Panc1 (cell line): ENCODE measurements around the gene RCCD1. TPM values are rescaled to one million over a fixed set of nuclear protein-coding genes. Genes with fewer than 3 reads are reported as not detected.

Source experiments
- ATAC-seq: fragments of 200-7000 bp; cut with Tn5 transposase; 2 replicates; pipeline ENCODE4 v1.9.1; 2020; ENCODE audit warnings: mild to moderate bottlenecking, moderate library complexity
- BruUV-seq: library from RNA; stranded (reverse); fragments of 400-500 nt; replicated peaks from 2 replicates; lab custom pipeline; 2021; lab: Mats Ljungman, UMichigan
- CTCF ChIA-PET: fragments of 300-600 bp; sonication (Branson Sonifier 250); formaldehyde crosslinking; loops from one replicate; lab custom pipeline; 2022; ENCODE audit warnings: antibody characterized with exemption; lab: Charles Lee
- POLR2A ChIA-PET: fragments of 300-600 bp; sonication (Branson Sonifier 250); formaldehyde crosslinking; loops from one replicate; lab custom pipeline; 2022; ENCODE audit warnings: antibody characterized with exemption; lab: Charles Lee
- DNase-seq: peaks from one replicate; pipeline ENCODE4 v3.0.0-alpha.2; 2010; ENCODE audit warnings: low read depth, low spot score
- H3K27ac ChIP-seq: 2 replicates; pipeline ENCODE4 v1.5.1; 2011; ENCODE audit warnings: mild to moderate bottlenecking, low read length, inconsistent platforms
- H3K27me3 ChIP-seq: fragments of 200-500 bp; sonication (Bioruptor generic); 2 replicates; pipeline ENCODE4 v1.6.0; 2014; ENCODE audit warnings: low read length, inconsistent platforms; ENCODE audit not compliant: control insufficient read depth, insufficient read depth
- H3K36me3 ChIP-seq: fragments of 200-500 bp; sonication (Bioruptor generic); 2 replicates; pipeline ENCODE4 v1.5.1; 2014; ENCODE audit warnings: inconsistent platforms, mild to moderate bottlenecking, low read length, moderate library complexity; ENCODE audit not compliant: control insufficient read depth, insufficient read depth
- H3K4me1 ChIP-seq: 2 replicates; pipeline ENCODE4 v1.5.1; 2011; ENCODE audit warnings: inconsistent platforms, mild to moderate bottlenecking, low read length, moderate library complexity; ENCODE audit not compliant: control insufficient read depth, insufficient read depth
- H3K4me3 ChIP-seq, 2 experiments: 2 replicates each; pipeline ENCODE4 v1.5.1; 2011 to 2012; ENCODE audit warnings: low read depth in 2 of 2, low read length in 2 of 2, mild to moderate bottlenecking in 2 of 2, inconsistent platforms in 1 of 2, moderate library complexity in 1 of 2
- H3K9me3 ChIP-seq: fragments of 200-500 bp; sonication (Bioruptor generic); 2 replicates; pipeline ENCODE4 v1.5.1; 2014; ENCODE audit warnings: low read depth, mild to moderate bottlenecking, inconsistent platforms, low read length, moderate library complexity; ENCODE audit not compliant: control insufficient read depth, insufficient read depth
- POLR2AphosphoS5 ChIP-seq: IDR thresholded peaks from 2 replicates; pipeline ENCODE4 v1.6.1; 2012; ENCODE audit warnings: mild to moderate bottlenecking, low read depth, low read length, moderate library complexity
- SIN3A ChIP-seq: IDR thresholded peaks from 2 replicates; pipeline ENCODE4 v1.6.1; 2012; ENCODE audit warnings: low read depth, mild to moderate bottlenecking, low read length, moderate library complexity, borderline replicate concordance; ENCODE audit not compliant: insufficient read depth
- TCF7L2 ChIP-seq: IDR thresholded peaks from 2 replicates; pipeline ENCODE4 v1.6.1; 2011; ENCODE audit warnings: mild to moderate bottlenecking, low read depth, low read length, inconsistent platforms
- in situ Hi-C: cut with HindIII; loops from 2 replicates; pipeline ENCODE4 v1.10.0; 2016; ENCODE audit warnings: low sequenced_read_pairs, low pct_unique_long_range_greater_than_20kb
- intact Hi-C: fragments of 100-400 bp; cut with micrococcal nuclease; formaldehyde crosslinking; loops from one replicate; pipeline ENCODE4 v1.10.0; 2022; ENCODE audit not compliant: unreplicated experiment
- total RNA-seq: library from RNA; stranded (reverse); gene quantifications from one replicate; pipeline ENCODE4 v1.2.1, GENCODE V29; 2021; ENCODE audit not compliant: unreplicated experiment
- TF ChIP-seq, protein P1 (sequence below), 2 experiments: IDR thresholded peaks; 2 replicates each; pipeline ENCODE4 v1.6.1; 2011 to 2012; ENCODE audit warnings: low read depth in 2 of 2, control low read depth in 1 of 2, low read length in 1 of 2, mild to moderate bottlenecking in 1 of 2, moderate library complexity in 1 of 2; ENCODE audit not compliant: insufficient read depth in 1 of 2
- TF ChIP-seq, protein P2 (sequence below): fragments of 450-650 bp; IDR thresholded peaks from 2 replicates; pipeline ENCODE4 v1.5.1; 2017; ENCODE audit warnings: mild to moderate bottlenecking

Gene RCCD1
- total RNA-seq, 1 experiment from 2014 or later = 23.6 TPM

DNA sequence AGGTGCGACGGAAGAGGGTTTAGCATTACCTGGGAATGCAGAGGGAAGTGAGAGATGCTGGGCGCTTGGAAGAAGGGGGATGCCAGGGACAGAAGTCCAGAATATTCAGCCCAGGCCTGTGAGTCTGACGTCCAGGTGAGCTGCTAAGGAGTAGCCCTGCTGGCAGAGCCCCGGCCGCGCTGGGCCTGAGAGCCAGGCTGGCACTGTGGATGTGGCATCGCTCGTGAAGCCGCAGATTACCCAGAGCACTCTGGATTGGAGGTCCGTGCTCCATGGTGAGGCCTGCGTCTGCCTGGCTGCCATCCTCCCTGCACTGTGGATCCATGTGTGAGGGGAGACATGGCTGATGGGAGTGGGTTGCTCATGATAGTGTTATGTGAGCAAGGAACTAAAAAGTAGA lies 37.1 kb upstream of the RCCD1 start:
- Histone ChIP-seq H3K9me3 (no peaks in the 10 kb centered on the region), H3K4me3 (no peak overlapping the region), H3K27me3 (no peaks in the 10 kb centered on the region), H3K36me3 (peaks cover 2% of the 10 kb centered on the region), H3K4me1 (no peaks in the 10 kb centered on the region), H3K27ac (no peak overlapping the region)
- ATAC-seq (no peak), DNase-seq (no peak)
- CTCF ChIA-PET = no interaction called here
- in situ Hi-C loops (no loop called here), intact Hi-C loops (no loop called here)
- TF ChIP-seq, protein P1, sequence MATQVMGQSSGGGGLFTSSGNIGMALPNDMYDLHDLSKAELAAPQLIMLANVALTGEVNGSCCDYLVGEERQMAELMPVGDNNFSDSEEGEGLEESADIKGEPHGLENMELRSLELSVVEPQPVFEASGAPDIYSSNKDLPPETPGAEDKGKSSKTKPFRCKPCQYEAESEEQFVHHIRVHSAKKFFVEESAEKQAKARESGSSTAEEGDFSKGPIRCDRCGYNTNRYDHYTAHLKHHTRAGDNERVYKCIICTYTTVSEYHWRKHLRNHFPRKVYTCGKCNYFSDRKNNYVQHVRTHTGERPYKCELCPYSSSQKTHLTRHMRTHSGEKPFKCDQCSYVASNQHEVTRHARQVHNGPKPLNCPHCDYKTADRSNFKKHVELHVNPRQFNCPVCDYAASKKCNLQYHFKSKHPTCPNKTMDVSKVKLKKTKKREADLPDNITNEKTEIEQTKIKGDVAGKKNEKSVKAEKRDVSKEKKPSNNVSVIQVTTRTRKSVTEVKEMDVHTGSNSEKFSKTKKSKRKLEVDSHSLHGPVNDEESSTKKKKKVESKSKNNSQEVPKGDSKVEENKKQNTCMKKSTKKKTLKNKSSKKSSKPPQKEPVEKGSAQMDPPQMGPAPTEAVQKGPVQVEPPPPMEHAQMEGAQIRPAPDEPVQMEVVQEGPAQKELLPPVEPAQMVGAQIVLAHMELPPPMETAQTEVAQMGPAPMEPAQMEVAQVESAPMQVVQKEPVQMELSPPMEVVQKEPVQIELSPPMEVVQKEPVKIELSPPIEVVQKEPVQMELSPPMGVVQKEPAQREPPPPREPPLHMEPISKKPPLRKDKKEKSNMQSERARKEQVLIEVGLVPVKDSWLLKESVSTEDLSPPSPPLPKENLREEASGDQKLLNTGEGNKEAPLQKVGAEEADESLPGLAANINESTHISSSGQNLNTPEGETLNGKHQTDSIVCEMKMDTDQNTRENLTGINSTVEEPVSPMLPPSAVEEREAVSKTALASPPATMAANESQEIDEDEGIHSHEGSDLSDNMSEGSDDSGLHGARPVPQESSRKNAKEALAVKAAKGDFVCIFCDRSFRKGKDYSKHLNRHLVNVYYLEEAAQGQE (IDR thresholded peaks at IDR 0.05; ENCODE audit: insufficient read depth in 1 of 2, low read depth in 2 of 2, low read length in 1 of 2) = no peak
- TF ChIP-seq TCF7L2 (no peak), SIN3A (no peak), POLR2AphosphoS5 (no peak)
- TF ChIP-seq, protein P2, sequence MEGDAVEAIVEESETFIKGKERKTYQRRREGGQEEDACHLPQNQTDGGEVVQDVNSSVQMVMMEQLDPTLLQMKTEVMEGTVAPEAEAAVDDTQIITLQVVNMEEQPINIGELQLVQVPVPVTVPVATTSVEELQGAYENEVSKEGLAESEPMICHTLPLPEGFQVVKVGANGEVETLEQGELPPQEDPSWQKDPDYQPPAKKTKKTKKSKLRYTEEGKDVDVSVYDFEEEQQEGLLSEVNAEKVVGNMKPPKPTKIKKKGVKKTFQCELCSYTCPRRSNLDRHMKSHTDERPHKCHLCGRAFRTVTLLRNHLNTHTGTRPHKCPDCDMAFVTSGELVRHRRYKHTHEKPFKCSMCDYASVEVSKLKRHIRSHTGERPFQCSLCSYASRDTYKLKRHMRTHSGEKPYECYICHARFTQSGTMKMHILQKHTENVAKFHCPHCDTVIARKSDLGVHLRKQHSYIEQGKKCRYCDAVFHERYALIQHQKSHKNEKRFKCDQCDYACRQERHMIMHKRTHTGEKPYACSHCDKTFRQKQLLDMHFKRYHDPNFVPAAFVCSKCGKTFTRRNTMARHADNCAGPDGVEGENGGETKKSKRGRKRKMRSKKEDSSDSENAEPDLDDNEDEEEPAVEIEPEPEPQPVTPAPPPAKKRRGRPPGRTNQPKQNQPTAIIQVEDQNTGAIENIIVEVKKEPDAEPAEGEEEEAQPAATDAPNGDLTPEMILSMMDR = no peak
- POLR2A ChIA-PET = no interaction called here
- BruUV-seq = no TSS peak

DNA sequence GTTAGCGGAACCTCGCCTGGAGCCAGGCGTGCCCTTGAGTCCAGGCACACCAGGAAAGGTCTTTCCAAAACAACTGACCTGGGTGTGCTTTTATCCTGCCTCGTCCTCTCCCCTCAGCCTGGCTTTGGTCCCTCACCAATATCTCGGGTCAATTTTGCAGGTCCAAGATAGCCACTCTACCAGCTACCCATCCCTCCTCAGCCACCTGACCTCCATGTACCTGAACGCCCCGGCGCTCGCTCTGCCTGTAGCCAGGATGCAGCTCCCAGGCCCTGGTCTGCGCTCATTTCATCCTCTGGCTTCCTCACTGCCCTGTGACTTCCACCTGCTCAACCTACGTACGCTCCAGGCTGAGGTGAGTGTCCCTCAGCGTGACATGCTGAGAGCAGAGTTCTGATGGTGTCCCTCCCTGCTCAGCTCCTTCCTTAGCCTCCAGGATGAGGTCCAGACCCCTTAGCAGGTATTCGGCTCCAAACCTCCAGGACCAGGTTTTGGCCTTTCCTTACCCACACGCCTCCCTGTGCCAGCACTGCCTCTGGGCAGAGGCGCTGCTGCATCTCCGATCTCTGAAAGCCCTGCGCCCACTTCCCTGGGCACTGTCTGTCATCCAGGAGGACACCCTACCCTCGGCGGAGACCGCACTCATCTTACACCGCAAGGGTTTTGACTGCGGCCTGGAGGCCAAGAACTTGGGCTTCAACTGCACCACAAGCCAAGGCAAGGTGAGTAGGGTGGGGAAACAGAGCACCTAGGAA lies 36.5 kb upstream of the RCCD1 start:
- no peak for DNase-seq
- POLR2A ChIA-PET = interaction anchor here (0.6 kb wide), 1 partner anchor 11 kb away, joined by 3 read pairs; no protein-coding TSS in a partner anchor
- H3K9me3 ChIP-seq = no peaks in the 10 kb centered on the region
- H3K4me3 ChIP-seq = no peak overlapping the region
- H3K36me3 ChIP-seq = peaks cover 2% of the 10 kb centered on the region
- in situ Hi-C loops = no loop called here
- no peak for TF ChIP-seq TCF7L2
- TF ChIP-seq, protein P2 = no peak
- no peak for TF ChIP-seq POLR2AphosphoS5
- no peak for TF ChIP-seq SIN3A
- TF ChIP-seq, protein P1 (IDR thresholded peaks at IDR 0.05; ENCODE audit: insufficient read depth in 1 of 2, low read depth in 2 of 2, low read length in 1 of 2) = no peak
- intact Hi-C loops = no loop called here
- H3K4me1 ChIP-seq = no peaks in the 10 kb centered on the region
- no peak overlapping the region for H3K27ac ChIP-seq
- no TSS peak for BruUV-seq
- no peaks in the 10 kb centered on the region for H3K27me3 ChIP-seq
- CTCF ChIA-PET = interaction anchor here (1.0 kb wide), 1 partner anchor 13 kb away, joined by 3 read pairs; no protein-coding TSS in a partner anchor
- ATAC-seq = no peak
